Uterus (tissue), 2 donors: Measurements from ENCODE around the gene NRXN3.

Experiments used
- CTCF ChIP-seq, 4 experiments: fragments of 200-600 bp in 2 of 4; fragments of 450-650 bp in 2 of 4; sonication (generic) in 2 of 4; IDR thresholded peaks; one replicate each; pipeline ENCODE4 v1.5.1; 2016 to 2019; ENCODE audit warnings: antibody characterized with exemption in 4 of 4, mild to moderate bottlenecking in 2 of 4, moderate library complexity in 1 of 4
- POLR2A ChIP-seq, 2 donors: fragments of 450-650 bp; IDR thresholded peaks; one replicate each; pipeline ENCODE4 v1.6.1; 2016; ENCODE audit warnings: antibody characterized with exemption in 2 of 2, mild to moderate bottlenecking in 1 of 2, moderate library complexity in 1 of 2

DNA sequence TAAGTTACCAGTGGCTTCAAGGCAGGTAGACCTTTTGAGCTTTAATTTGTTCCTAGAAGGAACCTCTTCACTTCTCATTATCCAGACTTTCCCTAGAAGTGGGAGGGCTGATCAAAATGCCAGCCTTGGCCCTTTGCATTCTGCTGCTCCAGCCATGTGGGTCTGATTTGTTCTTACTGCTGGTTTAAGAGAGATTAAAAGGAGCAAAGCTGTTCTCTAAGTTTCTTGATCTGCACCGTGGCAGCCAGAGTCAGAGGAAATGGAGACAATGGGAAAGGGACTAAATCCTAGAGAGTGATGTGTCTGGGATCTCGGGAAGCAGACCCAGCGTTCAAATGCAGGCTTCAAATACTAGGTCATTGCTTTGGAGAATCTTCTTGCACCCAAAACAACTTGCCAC lies 1281.4 kb downstream of the NRXN3 start:
- no peak for TF ChIP-seq CTCF (IDR thresholded peaks at IDR 0.05)
- TF ChIP-seq POLR2A (IDR thresholded peaks at IDR 0.05) = no peak
